ENCODE results near the gene RNF44.

Gene RNF44

GRCh38 chr5:176536902-176537553 is at the start of gene RNF44:
TSS of gene RNF44 (minus strand) at chr5:176537402. CDS start at chr5:176532472, 4,930 bp downstream.
- TF ChIP-seq, protein P1, sequence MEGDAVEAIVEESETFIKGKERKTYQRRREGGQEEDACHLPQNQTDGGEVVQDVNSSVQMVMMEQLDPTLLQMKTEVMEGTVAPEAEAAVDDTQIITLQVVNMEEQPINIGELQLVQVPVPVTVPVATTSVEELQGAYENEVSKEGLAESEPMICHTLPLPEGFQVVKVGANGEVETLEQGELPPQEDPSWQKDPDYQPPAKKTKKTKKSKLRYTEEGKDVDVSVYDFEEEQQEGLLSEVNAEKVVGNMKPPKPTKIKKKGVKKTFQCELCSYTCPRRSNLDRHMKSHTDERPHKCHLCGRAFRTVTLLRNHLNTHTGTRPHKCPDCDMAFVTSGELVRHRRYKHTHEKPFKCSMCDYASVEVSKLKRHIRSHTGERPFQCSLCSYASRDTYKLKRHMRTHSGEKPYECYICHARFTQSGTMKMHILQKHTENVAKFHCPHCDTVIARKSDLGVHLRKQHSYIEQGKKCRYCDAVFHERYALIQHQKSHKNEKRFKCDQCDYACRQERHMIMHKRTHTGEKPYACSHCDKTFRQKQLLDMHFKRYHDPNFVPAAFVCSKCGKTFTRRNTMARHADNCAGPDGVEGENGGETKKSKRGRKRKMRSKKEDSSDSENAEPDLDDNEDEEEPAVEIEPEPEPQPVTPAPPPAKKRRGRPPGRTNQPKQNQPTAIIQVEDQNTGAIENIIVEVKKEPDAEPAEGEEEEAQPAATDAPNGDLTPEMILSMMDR (IDR thresholded peaks at IDR 0.05; ENCODE audit: low read depth, low read length) = no peak
- DNase-seq (ENCODE audit: extremely low read depth, low read depth) = peak; percentile 95

DNA sequence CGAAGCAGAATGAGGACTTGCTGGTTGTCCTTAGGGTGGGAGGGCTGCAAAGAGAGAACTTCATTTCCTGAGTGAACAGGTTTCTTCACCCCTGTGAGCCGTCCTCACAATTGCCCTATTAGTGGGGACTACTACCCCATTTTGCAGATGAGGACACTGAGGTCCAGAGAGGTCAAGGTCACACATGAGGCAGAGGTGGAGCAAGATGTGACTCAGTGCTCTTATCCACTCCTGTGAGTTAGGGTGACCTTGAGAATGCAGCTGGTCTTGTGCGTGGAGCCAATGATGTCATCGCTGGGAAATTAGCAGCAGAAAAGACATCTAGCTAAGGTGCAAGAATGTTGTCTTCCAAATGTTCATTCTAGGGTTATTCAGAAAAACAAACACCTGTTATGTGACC is 45.9 kb upstream of the RNF44 start:
- TF ChIP-seq, protein P1 (IDR thresholded peaks at IDR 0.05; ENCODE audit: low read depth, low read length) = no peak

GRCh38 chr5:176581361-176581760 is 44.2 kb upstream of the RNF44 start:
- no peak for DNase-seq (ENCODE audit: extremely low read depth, low read depth)
- TF ChIP-seq, protein P1 (IDR thresholded peaks at IDR 0.05; ENCODE audit: low read depth, low read length) = no peak

More for the DNA sequence above, 45.9 kb upstream of the RNF44 start:
- DNase-seq (ENCODE audit: extremely low read depth, low read depth) = no peak

DNA sequence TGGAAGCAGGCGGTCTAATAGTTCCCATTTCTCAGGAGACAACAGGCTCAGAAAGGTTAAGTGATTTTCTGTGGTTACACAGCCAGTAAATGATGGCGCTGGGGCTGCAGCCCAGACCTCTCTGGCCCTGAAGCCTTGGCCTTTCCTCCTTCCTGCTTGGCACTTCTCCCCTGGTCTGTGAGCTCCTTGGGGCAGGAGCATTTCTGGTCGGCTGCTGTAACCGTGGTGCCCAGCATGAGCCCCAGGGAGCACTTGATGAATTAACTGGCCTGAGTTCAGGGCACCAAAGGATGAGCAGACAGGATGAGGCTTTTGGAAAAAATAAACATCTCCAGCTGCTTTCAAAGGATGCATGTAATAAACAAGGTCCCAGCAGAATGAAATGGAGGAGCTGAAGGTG is 42.1 kb upstream of the RNF44 start:
- DNase-seq (ENCODE audit: extremely low read depth, low read depth) = no peak
- TF ChIP-seq, protein P1 (IDR thresholded peaks at IDR 0.05; ENCODE audit: low read depth, low read length) = no peak

DNA sequence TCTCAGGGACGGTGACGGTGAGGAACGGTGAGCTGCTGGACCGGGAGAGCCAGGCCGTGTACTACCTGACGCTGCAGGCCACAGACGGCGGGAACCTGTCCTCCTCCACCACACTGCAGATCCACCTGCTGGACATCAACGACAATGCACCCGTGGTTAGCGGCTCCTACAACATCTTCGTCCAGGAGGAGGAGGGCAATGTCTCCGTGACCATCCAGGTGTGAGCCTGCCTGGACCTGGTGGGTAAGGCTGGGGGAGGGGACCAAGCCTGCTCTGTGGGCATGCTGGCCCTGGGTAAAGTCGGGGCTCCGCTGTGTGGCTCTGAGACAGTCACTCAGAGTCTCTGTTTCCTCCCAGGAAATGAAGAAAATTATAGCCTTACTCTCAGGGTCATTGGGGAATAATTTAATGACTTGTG is 41.2 kb upstream of the RNF44 start:
- DNase-seq (ENCODE audit: extremely low read depth, low read depth) = no peak
- TF ChIP-seq, protein P1 (IDR thresholded peaks at IDR 0.05; ENCODE audit: low read depth, low read length) = peak; percentile 38

DNA sequence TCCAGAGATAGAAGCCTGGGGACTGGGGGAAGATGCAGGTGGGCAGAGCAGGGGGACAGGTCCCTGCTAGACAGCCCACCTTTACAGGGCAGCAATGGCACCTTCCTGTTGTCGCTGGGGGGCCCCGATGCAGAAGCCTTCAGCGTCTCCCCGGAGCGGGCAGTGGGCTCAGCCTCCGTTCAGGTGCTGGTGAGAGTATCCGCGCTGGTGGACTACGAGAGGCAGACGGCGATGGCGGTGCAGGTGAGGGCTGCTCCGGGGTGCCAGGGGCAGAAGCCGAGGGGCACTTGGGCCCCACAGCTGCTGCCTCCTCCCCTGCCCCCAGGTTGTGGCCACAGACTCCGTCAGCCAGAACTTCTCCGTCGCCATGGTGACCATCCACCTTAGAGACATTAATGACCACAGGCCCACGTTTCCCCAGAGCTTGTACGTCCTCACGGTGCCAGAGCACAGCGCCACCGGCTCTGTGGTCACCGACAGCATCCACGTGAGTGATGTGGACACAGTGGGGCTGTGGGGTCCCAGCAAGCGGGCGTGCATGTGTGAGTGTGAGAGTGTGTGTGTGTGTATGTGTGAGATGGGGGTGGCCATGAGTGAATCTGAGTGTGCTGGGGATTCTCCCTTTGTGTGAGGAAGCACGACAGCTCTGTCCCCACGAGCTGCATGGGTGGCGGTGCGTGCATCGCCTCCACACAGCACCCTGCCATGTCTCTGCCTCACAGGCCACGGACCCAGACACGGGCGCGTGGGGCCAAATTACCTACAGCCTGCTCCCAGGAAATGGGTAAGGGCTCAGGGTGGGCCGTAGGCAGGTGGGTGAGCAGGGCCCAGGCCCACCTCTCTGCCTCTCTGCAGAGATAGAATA is 40.3 kb upstream of the RNF44 start:
- TF ChIP-seq, protein P1 (IDR thresholded peaks at IDR 0.05; ENCODE audit: low read depth, low read length) = no peak
- DNase-seq (ENCODE audit: extremely low read depth, low read depth) = no peak

All from AG09319 (cell line).